GM12878 (cell line): ENCODE data around the gene STRN4.

Source experiments
- BCL11A ChIP-seq: IDR thresholded peaks from 2 replicates; pipeline ENCODE4 v1.6.1; 2011; ENCODE audit warnings: low read depth, low read length
- CBFB ChIP-seq: IDR thresholded peaks from 2 replicates; pipeline ENCODE4 v1.6.1; 2016; ENCODE audit warnings: antibody characterized with exemption, low read depth
- CHD4 ChIP-seq: fragments of 200-600 bp; sonication (generic); IDR thresholded peaks from 2 replicates; pipeline ENCODE4 v1.6.1; 2016; ENCODE audit warnings: mild to moderate bottlenecking
- POLR2A ChIP-seq: IDR thresholded peaks from 2 replicates; pipeline ENCODE4 v1.6.1; 2011; ENCODE audit warnings: low read depth, mild to moderate bottlenecking, low read length
- POLR2AphosphoS5 ChIP-seq: IDR thresholded peaks from 2 replicates; pipeline ENCODE4 v1.6.1; 2011; ENCODE audit warnings: mild to moderate bottlenecking, low read length, inconsistent platforms
- RAD51 ChIP-seq: fragments of 450-650 bp; IDR thresholded peaks from 2 replicates; pipeline ENCODE4 v1.6.1; 2016; ENCODE audit warnings: moderate library complexity, mild to moderate bottlenecking, inconsistent platforms
- TAF1 ChIP-seq: IDR thresholded peaks from 2 replicates; pipeline ENCODE4 v1.6.1; 2011; ENCODE audit warnings: mild to moderate bottlenecking, low read depth, low read length, borderline replicate concordance
- TF ChIP-seq, protein P1 (sequence below), 3 experiments: IDR thresholded peaks in 2 of 3; conservative IDR thresholded peaks in 1 of 3; 2 replicates each; pipeline ENCODE4 v1.5.1; 2011; ENCODE audit warnings: low read depth in 3 of 3, low read length in 3 of 3, mild to moderate bottlenecking in 3 of 3, control low read depth in 2 of 3, moderate library complexity in 2 of 3, inconsistent platforms in 1 of 3, mixed read lengths in 1 of 3; ENCODE audit not compliant: control insufficient read depth in 2 of 3, insufficient read depth in 1 of 3; ENCODE audit errors: extremely low read depth in 1 of 3
- TF ChIP-seq, protein P2 (sequence below): IDR thresholded peaks from 2 replicates; pipeline ENCODE4 v1.6.1; 2011; ENCODE audit warnings: mild to moderate bottlenecking, low read depth, low read length, moderate library complexity; ENCODE audit not compliant: insufficient replicate concordance
- TF ChIP-seq, protein P3 (sequence below): IDR thresholded peaks from 2 replicates; pipeline ENCODE4 v1.6.1; 2012; ENCODE audit warnings: low read depth, low read length, improper control_type of control experiment

DNA sequence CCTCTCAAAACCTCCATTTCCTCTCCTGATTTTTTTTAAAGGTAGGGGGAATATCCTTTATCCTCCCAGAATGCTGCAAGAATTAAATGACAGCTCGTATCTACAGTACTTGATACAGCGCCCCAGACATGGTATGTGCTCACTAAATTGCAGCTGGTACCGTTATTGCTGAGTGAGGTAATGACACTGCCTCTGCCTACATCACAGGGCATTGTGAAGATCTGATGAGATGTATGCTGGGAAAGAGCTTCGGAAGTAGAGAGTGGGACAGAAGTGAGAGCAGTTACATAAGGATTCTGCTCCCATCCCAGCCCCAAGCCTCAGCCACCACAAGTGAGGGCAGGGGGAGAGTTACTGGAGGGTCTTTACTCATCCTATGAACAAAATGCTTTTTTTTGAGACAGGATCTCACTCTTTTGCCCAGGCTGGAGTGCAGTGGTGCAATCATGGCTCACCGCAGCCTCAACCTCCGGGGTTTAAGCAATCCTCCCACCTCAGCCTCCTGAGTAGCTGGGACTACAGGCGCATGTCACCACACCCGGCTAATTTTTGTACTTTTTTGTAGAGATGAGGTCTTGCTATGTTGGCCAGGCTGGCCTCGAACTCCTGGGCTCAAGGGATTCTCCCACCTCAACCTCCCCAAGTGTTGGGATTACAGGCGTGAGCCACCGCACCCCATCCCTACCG is 2.1 kb downstream of the STRN4 start:
- no peak for TF ChIP-seq POLR2A
- no peak for TF ChIP-seq CBFB
- TF ChIP-seq, protein P1, sequence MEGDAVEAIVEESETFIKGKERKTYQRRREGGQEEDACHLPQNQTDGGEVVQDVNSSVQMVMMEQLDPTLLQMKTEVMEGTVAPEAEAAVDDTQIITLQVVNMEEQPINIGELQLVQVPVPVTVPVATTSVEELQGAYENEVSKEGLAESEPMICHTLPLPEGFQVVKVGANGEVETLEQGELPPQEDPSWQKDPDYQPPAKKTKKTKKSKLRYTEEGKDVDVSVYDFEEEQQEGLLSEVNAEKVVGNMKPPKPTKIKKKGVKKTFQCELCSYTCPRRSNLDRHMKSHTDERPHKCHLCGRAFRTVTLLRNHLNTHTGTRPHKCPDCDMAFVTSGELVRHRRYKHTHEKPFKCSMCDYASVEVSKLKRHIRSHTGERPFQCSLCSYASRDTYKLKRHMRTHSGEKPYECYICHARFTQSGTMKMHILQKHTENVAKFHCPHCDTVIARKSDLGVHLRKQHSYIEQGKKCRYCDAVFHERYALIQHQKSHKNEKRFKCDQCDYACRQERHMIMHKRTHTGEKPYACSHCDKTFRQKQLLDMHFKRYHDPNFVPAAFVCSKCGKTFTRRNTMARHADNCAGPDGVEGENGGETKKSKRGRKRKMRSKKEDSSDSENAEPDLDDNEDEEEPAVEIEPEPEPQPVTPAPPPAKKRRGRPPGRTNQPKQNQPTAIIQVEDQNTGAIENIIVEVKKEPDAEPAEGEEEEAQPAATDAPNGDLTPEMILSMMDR (IDR thresholded peaks at IDR 0.05 in 2 of 3, conservative IDR thresholded peaks at IDR 0.05 in 1 of 3; ENCODE audit: control insufficient read depth in 2 of 3, extremely low read depth in 1 of 3, insufficient read depth in 1 of 3, low read depth in 3 of 3, low read length in 3 of 3), result no peak
- no peak for TF ChIP-seq RAD51
- TF ChIP-seq, protein P2, sequence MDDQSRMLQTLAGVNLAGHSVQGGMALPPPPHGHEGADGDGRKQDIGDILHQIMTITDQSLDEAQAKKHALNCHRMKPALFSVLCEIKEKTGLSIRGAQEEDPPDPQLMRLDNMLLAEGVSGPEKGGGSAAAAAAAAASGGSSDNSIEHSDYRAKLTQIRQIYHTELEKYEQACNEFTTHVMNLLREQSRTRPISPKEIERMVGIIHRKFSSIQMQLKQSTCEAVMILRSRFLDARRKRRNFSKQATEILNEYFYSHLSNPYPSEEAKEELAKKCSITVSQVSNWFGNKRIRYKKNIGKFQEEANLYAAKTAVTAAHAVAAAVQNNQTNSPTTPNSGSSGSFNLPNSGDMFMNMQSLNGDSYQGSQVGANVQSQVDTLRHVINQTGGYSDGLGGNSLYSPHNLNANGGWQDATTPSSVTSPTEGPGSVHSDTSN, result no peak
- no peak for TF ChIP-seq TAF1
- TF ChIP-seq CHD4, result no peak
- TF ChIP-seq BCL11A, result no peak
- TF ChIP-seq POLR2AphosphoS5, result no peak
- TF ChIP-seq, protein P3, sequence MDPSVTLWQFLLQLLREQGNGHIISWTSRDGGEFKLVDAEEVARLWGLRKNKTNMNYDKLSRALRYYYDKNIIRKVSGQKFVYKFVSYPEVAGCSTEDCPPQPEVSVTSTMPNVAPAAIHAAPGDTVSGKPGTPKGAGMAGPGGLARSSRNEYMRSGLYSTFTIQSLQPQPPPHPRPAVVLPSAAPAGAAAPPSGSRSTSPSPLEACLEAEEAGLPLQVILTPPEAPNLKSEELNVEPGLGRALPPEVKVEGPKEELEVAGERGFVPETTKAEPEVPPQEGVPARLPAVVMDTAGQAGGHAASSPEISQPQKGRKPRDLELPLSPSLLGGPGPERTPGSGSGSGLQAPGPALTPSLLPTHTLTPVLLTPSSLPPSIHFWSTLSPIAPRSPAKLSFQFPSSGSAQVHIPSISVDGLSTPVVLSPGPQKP, result no peak
